Measurements from ENCODE around the gene PHKB.

Gene PHKB

GRCh38 chr16:47578033-47578432 is 116.9 kb downstream of the PHKB start:
- no peak overlapping the region for H3K9ac ChIP-seq (ENCODE audit: low read depth in 1 of 2, low read length in 2 of 2)

GRCh38 chr16:47578573-47578972 is 117.4 kb downstream of the PHKB start:
- Histone ChIP-seq H3K27ac (ENCODE audit: low read depth, low read length) (no peak overlapping the region), H3K36me3 (ENCODE audit: control insufficient read depth in 1 of 2, insufficient read depth in 2 of 2, low read length in 2 of 2) (no peaks in the 10 kb centered on the region), H3K4me1 (ENCODE audit: control insufficient read depth in 1 of 2, insufficient read depth in 2 of 2, low read length in 2 of 2) (no peaks in the 10 kb centered on the region), H3K9me3 (ENCODE audit: control insufficient read depth in 1 of 2, low read length in 2 of 2) (no peaks in the 10 kb centered on the region), H3K9ac (ENCODE audit: low read depth in 1 of 2, low read length in 2 of 2) (no peak overlapping the region), H3K27me3 (ENCODE audit: control insufficient read depth in 1 of 2, insufficient read depth in 2 of 2, low read length in 2 of 2) (no peaks in the 10 kb centered on the region), H3K4me3 (ENCODE audit: low read depth in 1 of 2, low read length in 2 of 2) (no peak overlapping the region)

More at GRCh38 chr16:47578033-47578432, 116.9 kb downstream of the PHKB start:
- Histone ChIP-seq H3K27me3 (ENCODE audit: control insufficient read depth in 1 of 2, insufficient read depth in 2 of 2, low read length in 2 of 2) (no peaks in the 10 kb centered on the region), H3K9me3 (ENCODE audit: control insufficient read depth in 1 of 2, low read length in 2 of 2) (no peaks in the 10 kb centered on the region), H3K27ac (ENCODE audit: low read depth, low read length) (no peak overlapping the region), H3K4me1 (ENCODE audit: control insufficient read depth in 1 of 2, insufficient read depth in 2 of 2, low read length in 2 of 2) (no peaks in the 10 kb centered on the region), H3K4me3 (ENCODE audit: low read depth in 1 of 2, low read length in 2 of 2) (no peak overlapping the region), H3K36me3 (ENCODE audit: control insufficient read depth in 1 of 2, insufficient read depth in 2 of 2, low read length in 2 of 2) (no peaks in the 10 kb centered on the region)

- no peak overlapping the region for H3K27ac ChIP-seq (ENCODE audit: low read depth, low read length)
- no peak overlapping the region for H3K9ac ChIP-seq (ENCODE audit: low read depth in 1 of 2, low read length in 2 of 2)
- no peaks in the 10 kb centered on the region for H3K9me3 ChIP-seq (ENCODE audit: control insufficient read depth in 1 of 2, low read length in 2 of 2)
- H3K4me3 ChIP-seq (ENCODE audit: low read depth in 1 of 2, low read length in 2 of 2), result no peak overlapping the region
- no peaks in the 10 kb centered on the region for H3K36me3 ChIP-seq (ENCODE audit: control insufficient read depth in 1 of 2, insufficient read depth in 2 of 2, low read length in 2 of 2)
- no peaks in the 10 kb centered on the region for H3K27me3 ChIP-seq (ENCODE audit: control insufficient read depth in 1 of 2, insufficient read depth in 2 of 2, low read length in 2 of 2)
- H3K4me1 ChIP-seq (ENCODE audit: control insufficient read depth in 1 of 2, insufficient read depth in 2 of 2, low read length in 2 of 2), result no peaks in the 10 kb centered on the region
Observed at GRCh38 chr16:47581114-47581513, 120.0 kb downstream of the PHKB start.

GRCh38 chr16:47584464-47585225 is 123.5 kb downstream of the PHKB start:
- Histone ChIP-seq H3K4me1 (ENCODE audit: control insufficient read depth in 1 of 2, insufficient read depth in 2 of 2, low read length in 2 of 2) (no peaks in the 10 kb centered on the region), H3K36me3 (ENCODE audit: control insufficient read depth in 1 of 2, insufficient read depth in 2 of 2, low read length in 2 of 2) (peaks cover 4 to 9% of the 10 kb centered on the region in 2 donors), H3K27me3 (ENCODE audit: control insufficient read depth in 1 of 2, insufficient read depth in 2 of 2, low read length in 2 of 2) (no peaks in the 10 kb centered on the region), H3K27ac (ENCODE audit: low read depth, low read length) (no peak overlapping the region), H3K4me3 (ENCODE audit: low read depth in 1 of 2, low read length in 2 of 2) (no peak overlapping the region), H3K9me3 (ENCODE audit: control insufficient read depth in 1 of 2, low read length in 2 of 2) (no peaks in the 10 kb centered on the region), H3K9ac (ENCODE audit: low read depth in 1 of 2, low read length in 2 of 2) (no peak overlapping the region)

GRCh38 chr16:47586121-47586520 is 125.0 kb downstream of the PHKB start:
- Histone ChIP-seq H3K9me3 (ENCODE audit: control insufficient read depth in 1 of 2, low read length in 2 of 2) (no peaks in the 10 kb centered on the region), H3K4me1 (ENCODE audit: control insufficient read depth in 1 of 2, insufficient read depth in 2 of 2, low read length in 2 of 2) (no peaks in the 10 kb centered on the region), H3K36me3 (ENCODE audit: control insufficient read depth in 1 of 2, insufficient read depth in 2 of 2, low read length in 2 of 2) (peaks cover 13 to 19% of the 10 kb centered on the region in 2 donors), H3K27me3 (ENCODE audit: control insufficient read depth in 1 of 2, insufficient read depth in 2 of 2, low read length in 2 of 2) (no peaks in the 10 kb centered on the region), H3K9ac (ENCODE audit: low read depth in 1 of 2, low read length in 2 of 2) (no peak overlapping the region), H3K27ac (ENCODE audit: low read depth, low read length) (no peak overlapping the region), H3K4me3 (ENCODE audit: low read depth in 1 of 2, low read length in 2 of 2) (no peak overlapping the region)

- no peaks in the 10 kb centered on the region for H3K9me3 ChIP-seq (ENCODE audit: control insufficient read depth in 1 of 2, low read length in 2 of 2)
- no peak overlapping the region for H3K4me3 ChIP-seq (ENCODE audit: low read depth in 1 of 2, low read length in 2 of 2)
- no peaks in the 10 kb centered on the region for H3K27me3 ChIP-seq (ENCODE audit: control insufficient read depth in 1 of 2, insufficient read depth in 2 of 2, low read length in 2 of 2)
- H3K27ac ChIP-seq (ENCODE audit: low read depth, low read length), result no peak overlapping the region
- H3K36me3 ChIP-seq (ENCODE audit: control insufficient read depth in 1 of 2, insufficient read depth in 2 of 2, low read length in 2 of 2), result peaks cover 30 to 33% of the 10 kb centered on the region in 2 donors
- H3K9ac ChIP-seq (ENCODE audit: low read depth in 1 of 2, low read length in 2 of 2), result no peak overlapping the region
- H3K4me1 ChIP-seq (ENCODE audit: control insufficient read depth in 1 of 2, insufficient read depth in 2 of 2, low read length in 2 of 2), result no peaks in the 10 kb centered on the region
Observed at GRCh38 chr16:47590472-47590871, 129.3 kb downstream of the PHKB start.

- H3K36me3 ChIP-seq (ENCODE audit: control insufficient read depth in 1 of 2, insufficient read depth in 2 of 2, low read length in 2 of 2), result peaks cover 30 to 37% of the 10 kb centered on the region in 2 donors
- no peak overlapping the region for H3K4me3 ChIP-seq (ENCODE audit: low read depth in 1 of 2, low read length in 2 of 2)
- H3K9me3 ChIP-seq (ENCODE audit: control insufficient read depth in 1 of 2, low read length in 2 of 2), result no peaks in the 10 kb centered on the region
Observed at GRCh38 chr16:47592232-47592631, 131.1 kb downstream of the PHKB start.

GRCh38 chr16:47599512-47599911 is 138.4 kb downstream of the PHKB start:
- Histone ChIP-seq H3K36me3 (ENCODE audit: control insufficient read depth in 1 of 2, insufficient read depth in 2 of 2, low read length in 2 of 2) (peaks cover under 1 to 4% of the 10 kb centered on the region in 2 donors), H3K9me3 (ENCODE audit: control insufficient read depth in 1 of 2, low read length in 2 of 2) (no peaks in the 10 kb centered on the region), H3K4me3 (ENCODE audit: low read depth in 1 of 2, low read length in 2 of 2) (no peak overlapping the region), H3K27ac (ENCODE audit: low read depth, low read length) (no peak overlapping the region), H3K4me1 (ENCODE audit: control insufficient read depth in 1 of 2, insufficient read depth in 2 of 2, low read length in 2 of 2) (no peaks in the 10 kb centered on the region), H3K27me3 (ENCODE audit: control insufficient read depth in 1 of 2, insufficient read depth in 2 of 2, low read length in 2 of 2) (no peaks in the 10 kb centered on the region), H3K9ac (ENCODE audit: low read depth in 1 of 2, low read length in 2 of 2) (no peak overlapping the region)

More at GRCh38 chr16:47592232-47592631, 131.1 kb downstream of the PHKB start:
- Histone ChIP-seq H3K4me1 (ENCODE audit: control insufficient read depth in 1 of 2, insufficient read depth in 2 of 2, low read length in 2 of 2) (no peaks in the 10 kb centered on the region), H3K27ac (ENCODE audit: low read depth, low read length) (no peak overlapping the region), H3K9ac (ENCODE audit: low read depth in 1 of 2, low read length in 2 of 2) (no peak overlapping the region), H3K27me3 (ENCODE audit: control insufficient read depth in 1 of 2, insufficient read depth in 2 of 2, low read length in 2 of 2) (no peaks in the 10 kb centered on the region)

GRCh38 chr16:47600376-47600775 is 139.2 kb downstream of the PHKB start:
- no peaks in the 10 kb centered on the region for H3K27me3 ChIP-seq (ENCODE audit: control insufficient read depth in 1 of 2, insufficient read depth in 2 of 2, low read length in 2 of 2)
- H3K4me1 ChIP-seq (ENCODE audit: control insufficient read depth in 1 of 2, insufficient read depth in 2 of 2, low read length in 2 of 2), result no peaks in the 10 kb centered on the region
- peaks cover 0 to 4% of the 10 kb centered on the region in 2 donors for H3K36me3 ChIP-seq (ENCODE audit: control insufficient read depth in 1 of 2, insufficient read depth in 2 of 2, low read length in 2 of 2)
- no peak overlapping the region for H3K9ac ChIP-seq (ENCODE audit: low read depth in 1 of 2, low read length in 2 of 2)
- no peak overlapping the region for H3K4me3 ChIP-seq (ENCODE audit: low read depth in 1 of 2, low read length in 2 of 2)
- no peaks in the 10 kb centered on the region for H3K9me3 ChIP-seq (ENCODE audit: control insufficient read depth in 1 of 2, low read length in 2 of 2)
- no peak overlapping the region for H3K27ac ChIP-seq (ENCODE audit: low read depth, low read length)

- Histone ChIP-seq H3K36me3 (ENCODE audit: control insufficient read depth in 1 of 2, insufficient read depth in 2 of 2, low read length in 2 of 2) (peaks cover 6 to 9% of the 10 kb centered on the region in 2 donors), H3K27me3 (ENCODE audit: control insufficient read depth in 1 of 2, insufficient read depth in 2 of 2, low read length in 2 of 2) (no peaks in the 10 kb centered on the region), H3K4me1 (ENCODE audit: control insufficient read depth in 1 of 2, insufficient read depth in 2 of 2, low read length in 2 of 2) (no peaks in the 10 kb centered on the region), H3K4me3 (ENCODE audit: low read depth in 1 of 2, low read length in 2 of 2) (no peak overlapping the region), H3K9ac (ENCODE audit: low read depth in 1 of 2, low read length in 2 of 2) (no peak overlapping the region), H3K27ac (ENCODE audit: low read depth, low read length) (no peak overlapping the region), H3K9me3 (ENCODE audit: control insufficient read depth in 1 of 2, low read length in 2 of 2) (no peaks in the 10 kb centered on the region)
Observed at GRCh38 chr16:47604306-47604705, 143.2 kb downstream of the PHKB start.
